B cell (primary cell): Measurements from ENCODE around the gene ARHGAP29. TPM values are rescaled to one million over a fixed set of nuclear protein-coding genes. Genes with fewer than 3 reads are reported as not detected.

Experiments used
- ATAC-seq: fragments of 200-7000 bp; cut with Tn5 transposase; one replicate; pipeline ENCODE4 v1.10.0; 2021; ENCODE audit warnings: low read depth, mild to moderate bottlenecking, moderate number of reproducible peaks, moderate library complexity
- CTCF ChIA-PET: fragments of 350-600 bp; sonication (Branson Sonifier 250); formaldehyde crosslinking; loops from one replicate; lab custom pipeline; 2021; ENCODE audit warnings: antibody characterized with exemption, inconsistent platforms; lab: Charles Lee
- POLR2A ChIA-PET: fragments of 350-600 bp; sonication (Branson Sonifier 250); formaldehyde crosslinking; loops from one replicate; lab custom pipeline; 2021; ENCODE audit warnings: antibody characterized with exemption; lab: Charles Lee
- DNase-seq: peaks from one replicate; pipeline ENCODE4 v3.0.0; 2013
- H2AFZ ChIP-seq: 2 replicates; pipeline ENCODE4 v1.6.1; 2012; ENCODE audit warnings: mild to moderate bottlenecking, low read depth, low read length; ENCODE audit not compliant: insufficient read depth, poor library complexity, severe bottlenecking
- H3K27ac ChIP-seq, 2 donors: 1 replicate in 1 of 2; 2 replicates in 1 of 2; pipeline ENCODE4 v1.5.1; 2012 to 2013; ENCODE audit warnings: low read length in 2 of 2, mild to moderate bottlenecking in 2 of 2, moderate library complexity in 1 of 2
- H3K27me3 ChIP-seq, 4 experiments: fragments of 200-600 bp in 1 of 4; sonication (generic) in 1 of 4; replicated peaks in 1 of 4; 1 replicate in 2 of 4; 2 replicates in 2 of 4; pipeline versions ENCODE4 v1.6.1 to v1.7.0; 2013 to 2016; ENCODE audit warnings: low read length in 3 of 4, mild to moderate bottlenecking in 2 of 4, mixed read lengths in 1 of 4, moderate library complexity in 1 of 4; ENCODE audit not compliant: insufficient read depth in 4 of 4, control insufficient read depth in 3 of 4; ENCODE audit errors: control extremely low read depth in 1 of 4
- H3K36me3 ChIP-seq, 2 experiments: replicated peaks in 1 of 2; 1 replicate in 1 of 2; 2 replicates in 1 of 2; pipeline versions ENCODE4 v1.6.1 to v1.7.1; 2013; ENCODE audit warnings: low read length in 1 of 2; ENCODE audit not compliant: insufficient read depth in 2 of 2, control insufficient read depth in 1 of 2; ENCODE audit errors: control extremely low read depth in 1 of 2, extremely low read depth in 1 of 2
- H3K4me1 ChIP-seq, 2 donors: fragments of 200-600 bp in 1 of 2; sonication (generic) in 1 of 2; 1 replicate in 1 of 2; 2 replicates in 1 of 2; pipeline versions ENCODE4 v1.5.1 to v1.6.1; 2013 to 2017; ENCODE audit warnings: low read length in 2 of 2; ENCODE audit not compliant: control insufficient read depth in 2 of 2, insufficient read depth in 2 of 2
- H3K4me2 ChIP-seq: replicated peaks from 2 replicates; pipeline ENCODE3; 2012; ENCODE audit warnings: mild to moderate bottlenecking, low read depth, low read length; ENCODE audit not compliant: poor library complexity, severe bottlenecking
- H3K4me3 ChIP-seq, 5 experiments: fragments of 200-600 bp in 1 of 5; sonication (generic) in 1 of 5; 1 replicate in 3 of 5; 2 replicates in 2 of 5; pipeline versions ENCODE4 v1.5.1 to v1.7.0; 2011 to 2016; ENCODE audit warnings: low read length in 4 of 5, mild to moderate bottlenecking in 4 of 5, low read depth in 2 of 5, control low read depth in 1 of 5, moderate library complexity in 1 of 5; ENCODE audit not compliant: insufficient read depth in 1 of 5; ENCODE audit errors: control extremely low read depth in 1 of 5, extremely low read depth in 1 of 5
- H3K79me2 ChIP-seq: fragments of 200-600 bp; sonication (generic); one replicate; pipeline ENCODE4 v1.6.0; 2016; ENCODE audit warnings: low read length; ENCODE audit not compliant: control insufficient read depth, insufficient read depth
- H3K9ac ChIP-seq: fragments of 200-600 bp; sonication (generic); 2 replicates; pipeline ENCODE4 v1.6.1; 2017; ENCODE audit warnings: mild to moderate bottlenecking, low read length, moderate library complexity
- H3K9me3 ChIP-seq, 3 donors: one replicate each; pipeline versions ENCODE4 v1.6.1 to v1.7.1; 2013; ENCODE audit warnings: low read length in 2 of 3; ENCODE audit not compliant: control insufficient read depth in 2 of 3, insufficient read depth in 1 of 3; ENCODE audit errors: control extremely low read depth in 1 of 3
- H4K20me1 ChIP-seq: 2 replicates; pipeline ENCODE4 v1.6.0; 2012; ENCODE audit warnings: mild to moderate bottlenecking, low read length; ENCODE audit not compliant: insufficient read depth, control insufficient read depth, poor library complexity, severe bottlenecking
- H3K27ac Mint-ChIP-seq: one replicate; pipeline ENCODE4 v1.8.0; 2021; ENCODE audit warnings: mixed read lengths
- H3K27me3 Mint-ChIP-seq: one replicate; pipeline ENCODE4 v1.8.0; 2021; ENCODE audit warnings: mixed read lengths
- H3K4me1 Mint-ChIP-seq: one replicate; pipeline ENCODE4 v1.8.0; 2021; ENCODE audit warnings: mixed read lengths
- H3K4me3 Mint-ChIP-seq: one replicate; pipeline ENCODE4 v1.8.0; 2021; ENCODE audit warnings: mixed read lengths
- H3K9me3 Mint-ChIP-seq: one replicate; pipeline ENCODE4 v1.8.0; 2022; ENCODE audit warnings: mixed read lengths; ENCODE audit not compliant: insufficient read depth
- CTCF ChIP-seq: fragments of 200-600 bp; IDR thresholded peaks from one replicate; pipeline ENCODE4 v1.8.0; 2022; ENCODE audit warnings: antibody characterized with exemption, mild to moderate bottlenecking
- EZH2 ChIP-seq: IDR thresholded peaks from 2 replicates; pipeline ENCODE4 v1.6.1; 2012; ENCODE audit warnings: borderline replicate concordance, low read depth, mild to moderate bottlenecking, moderate library complexity, low read length; ENCODE audit not compliant: insufficient read depth, poor library complexity, severe bottlenecking
- WGBS: methylation state at CpG from one replicate; pipeline ENCODE4 v1.1.5; 2013; ENCODE audit warnings: missing lambda C conversion rate; ENCODE audit not compliant: insufficient coverage; 5-methylcytosine and 5-hydroxymethylcytosine counted together
- intact Hi-C: fragments of 100-400 bp; cut with micrococcal nuclease; formaldehyde crosslinking; loops from one replicate; pipeline ENCODE4 v1.10.0; 2022
- polyA plus RNA-seq: library from polyadenylated mRNA; depleted of rRNA; stranded (reverse); fragments of >200 nt; gene quantifications from 2 replicates; pipeline ENCODE4 v1.2.3, GENCODE V29; 2012
- total RNA-seq, 2 donors: library from RNA; stranded (reverse); fragments of 120-200 nt in 1 of 2; gene quantifications; 1 replicate in 1 of 2; 2 replicates in 1 of 2; pipeline versions ENCODE4 v1.2.3 to v1.2.4, GENCODE V29; 2013 to 2022

The ARHGAP29 gene
- total and polyA plus RNA-seq, 2 donors (not counting 1 experiment from before 2014, with no cell fraction given): not detected

GRCh38 chr1:94265011-94265422, 27.6 kb upstream of the ARHGAP29 start:
- ChIA-PET CTCF (no interaction called here), POLR2A (no interaction called here)
- peaks cover 0 to 12% of the 10 kb centered on the region in 2 donors for H3K4me1 ChIP-seq
- Mint-ChIP-seq H3K4me1 (peaks cover 7% of the 10 kb centered on the region), H3K27me3 (peaks cover 6% of the 10 kb centered on the region), H3K4me3 (no peak overlapping the region), H3K27ac (no peak overlapping the region), H3K9me3 (no peaks in the 10 kb centered on the region)
- no peak overlapping the region for H3K4me3 ChIP-seq
- H3K4me2 ChIP-seq: no peak overlapping the region
- H4K20me1 ChIP-seq: no peaks in the 10 kb centered on the region
- WGBS: 64% methylated on average over 1 of the region's 3 CpGs
- DNase-seq (no peak), ATAC-seq (no peak)
- no peaks in the 10 kb centered on the region for H3K36me3 ChIP-seq
- H3K9ac ChIP-seq: no peak overlapping the region
- intact Hi-C loops: no loop called here
- no peak for TF ChIP-seq CTCF
- no peak for TF ChIP-seq EZH2
- no peak overlapping the region for H3K27ac ChIP-seq
- H3K79me2 ChIP-seq: no peaks in the 10 kb centered on the region
- H3K27me3 ChIP-seq: no peaks in the 10 kb centered on the region
- H2AFZ ChIP-seq: no peak overlapping the region
- H3K9me3 ChIP-seq: no peaks in the 10 kb centered on the region

GRCh38 chr1:94260635-94261387, 23.4 kb upstream of the ARHGAP29 start:
- Mint-ChIP-seq H3K27ac (no peak overlapping the region), H3K4me1 (peaks cover 7% of the 10 kb centered on the region), H3K9me3 (no peaks in the 10 kb centered on the region), H3K27me3 (peaks cover 15% of the 10 kb centered on the region), H3K4me3 (no peak overlapping the region)
- Histone ChIP-seq H3K9ac (no peak overlapping the region), H3K4me2 (no peak overlapping the region), H3K9me3 (no peaks in the 10 kb centered on the region), H3K27me3 (no peaks in the 10 kb centered on the region), H2AFZ (no peak overlapping the region), H3K27ac (peak overlapping the region in 1 of 2 donors; percentile 49), H4K20me1 (no peaks in the 10 kb centered on the region), H3K36me3 (no peaks in the 10 kb centered on the region), H3K79me2 (no peaks in the 10 kb centered on the region), H3K4me1 (peaks cover 0 to 12% of the 10 kb centered on the region in 2 donors), H3K4me3 (no peak overlapping the region)
- 86% methylated on average over 2 of the region's 2 CpGs for WGBS
- no peak for TF ChIP-seq CTCF
- TF ChIP-seq EZH2: no peak
- DNase-seq: no peak
- no peak for ATAC-seq
- intact Hi-C loops: no loop called here
- POLR2A ChIA-PET: no interaction called here
- CTCF ChIA-PET: no interaction called here
